VCaP (cell line): ENCODE results near the gene CDH13.

ENCODE experiments used
- H3K27ac ChIP-seq: fragments of 450-650 bp; 2 replicates; pipeline ENCODE4 v1.5.1; 2017
- TF ChIP-seq, protein P1 (sequence below): fragments of 450-650 bp; conservative IDR thresholded peaks from 2 replicates; pipeline ENCODE4 v1.5.1; 2017; ENCODE audit warnings: mild to moderate bottlenecking, moderate library complexity

The CDH13 gene

DNA sequence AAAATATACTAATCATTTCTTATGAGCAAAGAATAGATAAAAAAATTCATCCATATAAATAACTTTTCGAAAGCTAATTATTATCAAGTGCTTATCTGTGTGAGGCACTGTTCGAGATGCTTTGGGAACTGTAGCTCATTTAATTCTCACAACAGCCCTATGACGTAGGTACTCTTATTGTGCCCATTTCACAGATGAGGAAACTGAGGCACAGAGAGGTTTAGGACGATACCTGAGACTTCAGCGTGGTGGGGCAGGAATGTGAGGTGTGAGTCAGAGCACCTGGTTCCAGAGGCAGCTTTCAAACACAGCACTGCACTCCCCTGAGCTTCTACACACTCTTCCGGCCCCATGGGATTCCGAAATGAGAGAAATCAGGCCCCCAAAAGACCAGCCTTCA is 995.2 kb downstream of the CDH13 start:
- TF ChIP-seq, protein P1, sequence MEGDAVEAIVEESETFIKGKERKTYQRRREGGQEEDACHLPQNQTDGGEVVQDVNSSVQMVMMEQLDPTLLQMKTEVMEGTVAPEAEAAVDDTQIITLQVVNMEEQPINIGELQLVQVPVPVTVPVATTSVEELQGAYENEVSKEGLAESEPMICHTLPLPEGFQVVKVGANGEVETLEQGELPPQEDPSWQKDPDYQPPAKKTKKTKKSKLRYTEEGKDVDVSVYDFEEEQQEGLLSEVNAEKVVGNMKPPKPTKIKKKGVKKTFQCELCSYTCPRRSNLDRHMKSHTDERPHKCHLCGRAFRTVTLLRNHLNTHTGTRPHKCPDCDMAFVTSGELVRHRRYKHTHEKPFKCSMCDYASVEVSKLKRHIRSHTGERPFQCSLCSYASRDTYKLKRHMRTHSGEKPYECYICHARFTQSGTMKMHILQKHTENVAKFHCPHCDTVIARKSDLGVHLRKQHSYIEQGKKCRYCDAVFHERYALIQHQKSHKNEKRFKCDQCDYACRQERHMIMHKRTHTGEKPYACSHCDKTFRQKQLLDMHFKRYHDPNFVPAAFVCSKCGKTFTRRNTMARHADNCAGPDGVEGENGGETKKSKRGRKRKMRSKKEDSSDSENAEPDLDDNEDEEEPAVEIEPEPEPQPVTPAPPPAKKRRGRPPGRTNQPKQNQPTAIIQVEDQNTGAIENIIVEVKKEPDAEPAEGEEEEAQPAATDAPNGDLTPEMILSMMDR: no peak
- H3K27ac ChIP-seq: no peak overlapping the region

DNA sequence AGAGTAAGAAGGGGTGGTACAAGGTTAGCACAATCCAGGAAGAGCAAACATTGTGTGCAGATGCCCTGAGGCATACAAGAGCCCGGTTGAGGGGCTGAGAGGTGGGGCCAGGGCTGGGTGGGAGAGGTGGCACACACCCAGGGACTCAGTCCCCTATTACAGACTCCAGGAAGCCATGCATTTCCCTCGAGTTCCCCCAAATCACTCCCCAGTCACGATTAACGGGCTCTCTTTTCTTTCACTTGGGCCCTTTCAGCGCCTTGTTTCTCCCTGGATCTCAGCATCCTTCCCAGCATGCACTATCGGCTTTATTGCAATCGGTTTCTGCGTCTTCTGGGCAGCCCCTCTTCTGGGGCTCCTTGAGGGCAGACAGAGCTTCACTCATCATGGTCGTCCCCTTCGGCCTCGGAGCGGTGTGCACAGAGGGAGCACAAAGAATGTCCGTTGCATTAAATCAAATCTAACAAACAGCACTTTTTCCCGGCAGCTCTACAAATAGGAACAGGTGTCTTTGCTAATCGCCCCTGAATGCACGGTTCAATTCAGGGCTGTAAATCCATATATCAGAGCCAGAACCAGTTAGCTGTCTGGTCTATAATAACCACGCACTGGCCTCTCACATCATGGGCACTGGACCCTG is 996.4 kb downstream of the CDH13 start:
- no peak overlapping the region for H3K27ac ChIP-seq
- TF ChIP-seq, protein P1: no peak

DNA sequence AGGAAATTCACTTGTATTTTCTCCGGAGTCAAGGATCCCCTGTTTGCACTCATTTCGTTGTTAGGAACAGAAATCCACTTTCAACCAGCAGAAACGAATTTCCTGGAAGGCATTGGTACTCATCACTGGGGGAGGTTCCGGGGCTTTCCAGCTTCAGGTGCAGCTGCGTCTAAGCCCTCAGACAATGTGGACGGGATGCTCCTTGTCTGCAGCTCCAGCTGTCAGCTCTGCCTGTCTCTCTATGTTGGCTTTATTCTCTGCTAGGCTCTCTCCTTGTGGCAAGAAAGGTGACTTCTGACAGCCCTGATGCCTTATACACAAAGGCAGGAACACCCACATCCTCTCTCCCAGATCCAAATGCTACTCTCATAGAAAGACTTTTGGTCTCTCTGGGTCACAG is 997.1 kb downstream of the CDH13 start:
- no peak overlapping the region for H3K27ac ChIP-seq
- TF ChIP-seq, protein P1: no peak

DNA sequence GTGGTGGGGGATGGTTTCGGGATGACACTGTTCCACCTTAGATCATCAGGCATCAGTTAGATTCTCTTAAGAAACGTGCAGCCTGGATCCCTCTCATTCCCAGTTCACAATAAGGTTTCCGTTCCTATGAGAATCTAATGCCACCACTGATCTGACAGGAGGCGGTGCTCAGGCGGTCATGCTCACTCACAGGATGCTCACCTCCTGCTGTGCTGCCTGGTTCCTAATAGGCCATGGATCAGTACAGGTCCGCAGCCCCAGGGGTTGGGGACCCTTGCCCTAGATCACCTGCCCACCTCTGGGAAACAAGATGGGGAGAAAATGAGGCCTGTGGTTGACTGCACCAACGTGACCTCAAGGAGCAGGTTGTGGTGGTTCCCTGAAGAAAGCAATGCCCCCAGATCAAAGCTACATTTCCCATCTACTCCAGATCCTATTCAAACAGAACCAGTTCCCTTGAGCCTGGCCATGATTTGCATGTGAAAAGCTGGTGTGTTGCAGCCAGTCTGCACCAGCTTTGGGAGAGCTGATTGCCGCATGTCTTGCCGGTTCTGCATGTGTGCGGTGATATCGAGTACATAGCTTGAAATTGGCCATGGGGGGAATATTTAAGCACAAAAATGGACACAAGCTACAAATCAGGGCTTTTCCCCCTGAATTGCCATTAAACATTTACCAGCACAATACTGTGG is 997.8 kb downstream of the CDH13 start:
- H3K27ac ChIP-seq: no peak overlapping the region
- TF ChIP-seq, protein P1: no peak

DNA sequence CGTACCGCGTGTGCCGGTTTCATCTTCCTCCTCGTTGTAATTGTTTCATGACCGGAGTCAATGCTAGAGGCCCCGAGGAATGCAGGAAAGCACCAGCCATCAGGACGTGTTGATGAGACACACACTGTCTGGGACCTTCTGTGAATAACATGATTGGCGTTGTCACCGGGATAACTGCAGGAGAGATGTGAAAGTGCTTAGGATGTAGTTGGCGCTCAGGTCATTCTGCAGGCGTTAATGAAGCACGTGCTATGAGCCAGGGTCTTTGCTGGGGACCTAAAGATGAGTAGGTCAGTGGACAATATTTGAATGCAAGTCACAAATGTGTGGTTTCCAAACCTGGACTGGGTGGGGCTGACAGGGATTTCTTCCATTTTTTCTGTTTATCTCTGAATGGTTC is 999.4 kb downstream of the CDH13 start:
- H3K27ac ChIP-seq: no peak overlapping the region
- TF ChIP-seq, protein P1: no peak

DNA sequence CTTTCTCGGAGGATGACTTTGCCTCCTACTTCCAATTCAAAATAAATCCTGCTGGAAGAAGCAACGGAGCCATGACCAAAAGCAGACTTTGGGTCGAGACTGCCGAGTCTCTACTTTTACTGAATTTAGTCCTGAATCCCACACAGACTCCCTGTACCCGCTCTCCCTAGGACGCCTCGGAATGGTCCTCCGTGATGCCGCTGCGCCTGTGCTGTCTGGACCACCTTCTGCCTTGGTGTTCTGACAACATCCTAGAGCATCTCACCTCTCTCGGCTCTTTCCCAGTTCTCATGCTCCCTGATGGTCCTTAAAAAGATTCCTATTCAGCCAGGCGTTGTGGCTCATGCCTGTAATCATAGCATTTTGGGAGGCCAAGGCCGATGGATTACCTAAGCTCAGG is 999.9 kb downstream of the CDH13 start:
- no peak overlapping the region for H3K27ac ChIP-seq
- TF ChIP-seq, protein P1: no peak

DNA sequence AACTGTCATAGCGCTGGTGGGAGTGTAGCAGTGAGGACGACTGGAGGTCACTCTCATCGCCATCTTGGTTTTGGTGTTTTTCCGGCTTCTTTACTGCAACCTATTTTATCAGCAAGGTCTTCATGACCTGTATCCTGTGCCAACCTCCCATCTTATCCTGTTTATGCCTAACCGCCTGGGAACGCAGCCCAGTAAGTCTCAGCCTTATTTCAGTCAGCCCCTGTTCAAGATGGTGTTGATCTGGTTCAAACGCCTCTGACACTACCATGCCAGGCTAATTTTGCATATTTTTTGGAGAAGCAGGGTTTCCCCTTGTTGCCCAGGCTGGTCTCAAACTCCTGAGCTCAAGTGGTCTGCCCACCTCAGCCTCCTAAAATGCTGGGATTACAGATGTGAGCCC is 1001.2 kb downstream of the CDH13 start:
- TF ChIP-seq, protein P1: no peak
- H3K27ac ChIP-seq: no peak overlapping the region
